Activated CD4-positive, alpha-beta T cell treated with anti-CD3 and anti-CD28 coated beads, Interleukin-2, amount 10 ng/mL, durations not matched to agents 24 days and 14 days (primary cell): ENCODE measurements around the gene PHYHIPL. TPM values are rescaled to one million over a fixed set of nuclear protein-coding genes. Genes with fewer than 3 reads are reported as not detected.
"Not testable (repeated sequence)": the region's sequence is repeated elsewhere in the genome, so short reads cannot be mapped to it uniquely, and the experiment has no call there.

Source experiments
- DNase-seq: peaks from one replicate; pipeline ENCODE4 v3.0.0; 2022
- H3K27ac Mint-ChIP-seq: one replicate; pipeline ENCODE4 v1.8.0; 2022; ENCODE audit warnings: mild to moderate bottlenecking, mixed read lengths
- H3K27me3 Mint-ChIP-seq: one replicate; pipeline ENCODE4 v1.8.0; 2022; ENCODE audit warnings: mixed read lengths
- H3K36me3 Mint-ChIP-seq: one replicate; pipeline ENCODE4 v1.8.0; 2022; ENCODE audit warnings: low read depth, mild to moderate bottlenecking, mixed read lengths
- H3K4me1 Mint-ChIP-seq: one replicate; pipeline ENCODE4 v1.8.0; 2021; ENCODE audit warnings: mixed read lengths
- H3K4me3 Mint-ChIP-seq: one replicate; pipeline ENCODE4 v1.8.0; 2022; ENCODE audit warnings: mild to moderate bottlenecking, moderate library complexity, mixed read lengths
- H3K9me3 Mint-ChIP-seq: one replicate; pipeline ENCODE4 v1.8.0; 2021; ENCODE audit warnings: mixed read lengths
- intact Hi-C: fragments of 100-400 bp; cut with micrococcal nuclease; formaldehyde crosslinking; loops from one replicate; pipeline ENCODE4 v1.15.1; 2023
- total RNA-seq: library from RNA; stranded (reverse); gene quantifications from 2 replicates; pipeline ENCODE4 v1.2.3, GENCODE V29; 2022

Gene PHYHIPL
- total RNA-seq, 1 donor from 2014 or later: not detected

- Mint-ChIP-seq H3K4me1 (no peaks in the 10 kb centered on the region), H3K27me3 (no peaks in the 10 kb centered on the region), H3K4me3 (no peak overlapping the region), H3K9me3 (no peaks in the 10 kb centered on the region), H3K27ac (no peak overlapping the region), H3K36me3 (no peaks in the 10 kb centered on the region)
- no peak for DNase-seq
- intact Hi-C loops: no loop called here
These were observed 48.8 kb downstream of the PHYHIPL start for GRCh38 chr10:59225211-59225610.

GRCh38 chr10:59227136-59227673 lies 50.8 kb downstream of the PHYHIPL start:
- Mint-ChIP-seq H3K9me3 (no peaks in the 10 kb centered on the region), H3K27me3 (no peaks in the 10 kb centered on the region), H3K27ac (no peak overlapping the region), H3K4me3 (no peak overlapping the region), H3K4me1 (no peaks in the 10 kb centered on the region), H3K36me3 (no peaks in the 10 kb centered on the region)
- no peak for DNase-seq
- intact Hi-C loops: no loop called here

- no peak for DNase-seq
- Mint-ChIP-seq H3K27ac (no peak overlapping the region), H3K9me3 (no peaks in the 10 kb centered on the region), H3K36me3 (no peaks in the 10 kb centered on the region), H3K4me1 (no peaks in the 10 kb centered on the region), H3K4me3 (no peak overlapping the region), H3K27me3 (no peaks in the 10 kb centered on the region)
- intact Hi-C loops: no loop called here
These were observed 53.0 kb downstream of the PHYHIPL start for GRCh38 chr10:59229441-59229840.

- no peak for DNase-seq
- H3K27ac Mint-ChIP-seq: no peak overlapping the region
- no peaks in the 10 kb centered on the region for H3K36me3 Mint-ChIP-seq
- no peaks in the 10 kb centered on the region for H3K9me3 Mint-ChIP-seq
- no peak overlapping the region for H3K4me3 Mint-ChIP-seq
- H3K4me1 Mint-ChIP-seq: no peaks in the 10 kb centered on the region
- H3K27me3 Mint-ChIP-seq: peaks cover 2% of the 10 kb centered on the region
- intact Hi-C loops: loop anchor here (10.0 kb wide), 2 partner anchors 279 to 449 kb away; no protein-coding TSS in a partner anchor
These were observed 57.8 kb downstream of the PHYHIPL start for GRCh38 chr10:59234194-59234593.

- intact Hi-C loops: loop anchor here (10.0 kb wide), 2 partner anchors 280 to 450 kb away; no protein-coding TSS in a partner anchor
- no peak overlapping the region for H3K4me3 Mint-ChIP-seq
- DNase-seq: no peak
- no peak overlapping the region for H3K27ac Mint-ChIP-seq
- H3K4me1 Mint-ChIP-seq: no peaks in the 10 kb centered on the region
- peaks cover 2% of the 10 kb centered on the region for H3K27me3 Mint-ChIP-seq
- no peaks in the 10 kb centered on the region for H3K36me3 Mint-ChIP-seq
- no peaks in the 10 kb centered on the region for H3K9me3 Mint-ChIP-seq
These were observed 58.5 kb downstream of the PHYHIPL start for GRCh38 chr10:59234816-59235429.

- no peak overlapping the region for H3K27ac Mint-ChIP-seq
- intact Hi-C loops: loop anchor here (10.0 kb wide), 2 partner anchors 281 to 451 kb away; no protein-coding TSS in a partner anchor
- no peaks in the 10 kb centered on the region for H3K9me3 Mint-ChIP-seq
- H3K4me1 Mint-ChIP-seq: no peaks in the 10 kb centered on the region
- no peak overlapping the region for H3K4me3 Mint-ChIP-seq
- DNase-seq: no peak
- no peaks in the 10 kb centered on the region for H3K36me3 Mint-ChIP-seq
- H3K27me3 Mint-ChIP-seq: peaks cover 2% of the 10 kb centered on the region
These were observed 59.7 kb downstream of the PHYHIPL start for GRCh38 chr10:59236064-59236697.

- H3K27me3 Mint-ChIP-seq: peaks cover 2% of the 10 kb centered on the region
- no peaks in the 10 kb centered on the region for H3K36me3 Mint-ChIP-seq
- H3K4me3 Mint-ChIP-seq: no peak overlapping the region
- intact Hi-C loops: loop anchor here (10.0 kb wide), 2 partner anchors 283 to 453 kb away; no protein-coding TSS in a partner anchor
- no peaks in the 10 kb centered on the region for H3K4me1 Mint-ChIP-seq
- DNase-seq: no peak
- no peaks in the 10 kb centered on the region for H3K9me3 Mint-ChIP-seq
- H3K27ac Mint-ChIP-seq: no peak overlapping the region
These were observed 61.3 kb downstream of the PHYHIPL start for GRCh38 chr10:59237775-59238174.

- not testable (repeated sequence) for DNase-seq, H3K4me3 Mint-ChIP-seq, H3K27ac Mint-ChIP-seq, H3K36me3 Mint-ChIP-seq, H3K9me3 Mint-ChIP-seq, H3K4me1 Mint-ChIP-seq, H3K27me3 Mint-ChIP-seq
- intact Hi-C loops: loop anchor here (10.0 kb wide), 2 partner anchors 284 to 454 kb away; no protein-coding TSS in a partner anchor
These were observed 62.7 kb downstream of the PHYHIPL start for GRCh38 chr10:59239108-59239507.

GRCh38 chr10:59240582-59241183 lies 64.2 kb downstream of the PHYHIPL start:
- Mint-ChIP-seq H3K9me3 (no peaks in the 10 kb centered on the region), H3K4me1 (no peaks in the 10 kb centered on the region), H3K36me3 (no peaks in the 10 kb centered on the region), H3K27ac (no peak overlapping the region), H3K27me3 (peaks cover 2% of the 10 kb centered on the region), H3K4me3 (no peak overlapping the region)
- intact Hi-C loops: loop anchor here (5.0 to 10.0 kb wide), 2 partner anchors 382 to 804 kb away; no protein-coding TSS in a partner anchor
- DNase-seq: no peak

GRCh38 chr10:59242057-59242456 lies 65.6 kb downstream of the PHYHIPL start:
- Mint-ChIP-seq H3K4me1 (no peaks in the 10 kb centered on the region), H3K27ac (no peak overlapping the region), H3K27me3 (peaks cover under 1% of the 10 kb centered on the region), H3K36me3 (no peaks in the 10 kb centered on the region), H3K4me3 (no peak overlapping the region), H3K9me3 (no peaks in the 10 kb centered on the region)
- no peak for DNase-seq
- intact Hi-C loops: loop anchor here (5.0 to 10.0 kb wide), 2 partner anchors 380 to 803 kb away; no protein-coding TSS in a partner anchor

- Mint-ChIP-seq H3K27ac (no peak overlapping the region), H3K36me3 (no peaks in the 10 kb centered on the region), H3K9me3 (no peaks in the 10 kb centered on the region), H3K4me3 (no peak overlapping the region), H3K27me3 (no peaks in the 10 kb centered on the region), H3K4me1 (no peaks in the 10 kb centered on the region)
- no peak for DNase-seq
- intact Hi-C loops: loop anchor here (5.0 to 10.0 kb wide), 2 partner anchors 379 to 802 kb away; no protein-coding TSS in a partner anchor
These were observed 66.5 kb downstream of the PHYHIPL start for GRCh38 chr10:59242991-59243390.

GRCh38 chr10:59243611-59244195 lies 67.3 kb downstream of the PHYHIPL start:
- no peak for DNase-seq
- intact Hi-C loops: loop anchor here (5.0 to 10.0 kb wide), 2 partner anchors 379 to 801 kb away; no protein-coding TSS in a partner anchor
- no peaks in the 10 kb centered on the region for H3K4me1 Mint-ChIP-seq

GRCh38 chr10:59244871-59245270 lies 68.4 kb downstream of the PHYHIPL start:
- no peak for DNase-seq
- no peaks in the 10 kb centered on the region for H3K9me3 Mint-ChIP-seq
- H3K36me3 Mint-ChIP-seq: no peaks in the 10 kb centered on the region
- intact Hi-C loops: loop anchor here (5.0 to 10.0 kb wide), 2 partner anchors 377 to 800 kb away; no protein-coding TSS in a partner anchor
- no peaks in the 10 kb centered on the region for H3K4me1 Mint-ChIP-seq
- no peak overlapping the region for H3K27ac Mint-ChIP-seq
- H3K27me3 Mint-ChIP-seq: no peaks in the 10 kb centered on the region
- H3K4me3 Mint-ChIP-seq: no peak overlapping the region

More at GRCh38 chr10:59243611-59244195, 67.3 kb downstream of the PHYHIPL start:
- no peak overlapping the region for H3K27ac Mint-ChIP-seq
- no peak overlapping the region for H3K4me3 Mint-ChIP-seq
- no peaks in the 10 kb centered on the region for H3K27me3 Mint-ChIP-seq
- H3K36me3 Mint-ChIP-seq: no peaks in the 10 kb centered on the region
- no peaks in the 10 kb centered on the region for H3K9me3 Mint-ChIP-seq
